SK-N-SH (cell line): ENCODE data around the gene ZNF469. TPM values are rescaled to one million over a fixed set of nuclear protein-coding genes. Genes with fewer than 3 reads are reported as not detected.

Experiments
- CTCF ChIA-PET: fragments of 300-600, 350-600 bp; formaldehyde crosslinking; extraction: SDS; loops from one replicate; lab custom pipeline; 2021; lab: Yijun Ruan, JAX
- POLR2A ChIA-PET: fragments of 350-600 bp; sonication (Branson Sonifier 250); formaldehyde crosslinking; extraction: SDS; loops from one replicate; lab custom pipeline; 2020; ENCODE audit warnings: antibody characterized with exemption, inconsistent platforms; lab: Yijun Ruan, JAX
- DNase-seq: peaks from one replicate; pipeline ENCODE4 v3.0.0; 2012
- H2AFZ ChIP-seq: fragments of 200-600 bp; sonication (generic); 2 replicates; pipeline ENCODE4 v1.8.1; 2016; ENCODE audit warnings: antibody characterized with exemption, mild to moderate bottlenecking, low read depth
- H3F3A ChIP-seq: fragments of 200-600 bp; sonication (generic); replicated peaks from 2 replicates; pipeline ENCODE3; 2016; ENCODE audit warnings: antibody characterized with exemption, mild to moderate bottlenecking; ENCODE audit not compliant: insufficient read depth
- H3K27ac ChIP-seq, 2 experiments: fragments of 200-500 bp in 1 of 2; fragments of 200-600 bp in 1 of 2; sonication (Bioruptor generic) in 1 of 2; sonication (generic), shearing (Covaris generic) in 1 of 2; 2 replicates each; pipeline versions ENCODE4 v1.5.1 to v1.6.1; 2014 to 2016; ENCODE audit warnings: low read depth in 2 of 2, inconsistent platforms in 1 of 2, low read length in 1 of 2, mild to moderate bottlenecking in 1 of 2, mixed read lengths in 1 of 2
- H3K27me3 ChIP-seq: fragments of 200-600 bp; sonication (generic), shearing (Covaris generic); 2 replicates; pipeline ENCODE4 v1.6.1; 2016; ENCODE audit warnings: mixed run types; ENCODE audit not compliant: insufficient read depth
- H3K36me3 ChIP-seq, 2 experiments: fragments of 200-500 bp in 1 of 2; fragments of 200-600 bp in 1 of 2; sonication (Bioruptor generic) in 1 of 2; sonication (generic) in 1 of 2; replicated peaks in 1 of 2; 2 replicates each; pipeline versions ENCODE3 to v1.5.1; 2014 to 2016; ENCODE audit warnings: low read length in 1 of 2, mild to moderate bottlenecking in 1 of 2; ENCODE audit not compliant: insufficient read depth in 2 of 2, control insufficient read depth in 1 of 2
- H3K4me1 ChIP-seq, 2 experiments: fragments of 200-500 bp in 1 of 2; fragments of 200-600 bp in 1 of 2; sonication (Bioruptor generic) in 1 of 2; sonication (generic), shearing (Covaris generic) in 1 of 2; 2 replicates each; pipeline versions ENCODE4 v1.5.1 to v1.6.1; 2014 to 2016; ENCODE audit warnings: low read depth in 1 of 2, low read length in 1 of 2, mixed run types in 1 of 2; ENCODE audit not compliant: insufficient read depth in 2 of 2, control insufficient read depth in 1 of 2
- H3K4me2 ChIP-seq: fragments of 200-600 bp; sonication (generic), shearing (Covaris generic); 2 replicates; pipeline ENCODE4 v1.6.1; 2017; ENCODE audit warnings: mixed run types
- H3K4me3 ChIP-seq, 2 experiments: fragments of 200-500 bp in 1 of 2; fragments of 200-600 bp in 1 of 2; sonication (Bioruptor generic) in 1 of 2; sonication (generic), shearing (Covaris generic) in 1 of 2; 2 replicates each; pipeline versions ENCODE4 v1.5.1 to v1.8.1; 2014 to 2016; ENCODE audit warnings: low read depth in 2 of 2, inconsistent platforms in 1 of 2, low read length in 1 of 2, mild to moderate bottlenecking in 1 of 2, mixed read lengths in 1 of 2, moderate library complexity in 1 of 2
- H3K79me2 ChIP-seq: fragments of 200-600 bp; sonication (generic); 2 replicates; pipeline ENCODE4 v1.8.1; 2017; ENCODE audit warnings: mild to moderate bottlenecking; ENCODE audit not compliant: insufficient read depth
- H3K9ac ChIP-seq: fragments of 200-600 bp; sonication (generic); 2 replicates; pipeline ENCODE4 v1.6.1; 2017; ENCODE audit warnings: mixed run types
- H3K9me2 ChIP-seq: fragments of 200-600 bp; sonication (generic); 2 replicates; pipeline ENCODE4 v1.6.1; 2017; ENCODE audit warnings: mixed run types
- H3K9me3 ChIP-seq: fragments of 200-600 bp; sonication (generic); 2 replicates; pipeline ENCODE4 v1.6.1; 2017; ENCODE audit warnings: mixed run types, mild to moderate bottlenecking, moderate library complexity
- H4K20me1 ChIP-seq: fragments of 200-600 bp; sonication (generic); 2 replicates; pipeline ENCODE4 v1.6.1; 2017; ENCODE audit warnings: mild to moderate bottlenecking, mixed run types; ENCODE audit not compliant: insufficient read depth
- CHD2 ChIP-seq: fragments of 150-350 bp; IDR thresholded peaks from 2 replicates; pipeline ENCODE4 v1.6.1; 2018; ENCODE audit warnings: low read length; ENCODE audit not compliant: partially characterized antibody
- CTCF ChIP-seq: fragments of 200-600 bp; sonication (generic); IDR thresholded peaks from 2 replicates; pipeline ENCODE4 v1.6.1; 2017; ENCODE audit warnings: antibody characterized with exemption, mild to moderate bottlenecking, moderate library complexity
- EP300 ChIP-seq, 2 experiments: IDR thresholded peaks; 2 replicates each; pipeline versions ENCODE4 v1.4.0 to v1.6.1; 2012; ENCODE audit warnings: borderline replicate concordance in 1 of 2, low read depth in 1 of 2, low read length in 1 of 2
- FOSL2 ChIP-seq: IDR thresholded peaks from 2 replicates; pipeline ENCODE4 v1.4.0; 2012; ENCODE audit warnings: low read depth, mild to moderate bottlenecking, moderate library complexity, borderline replicate concordance
- FOXM1 ChIP-seq: IDR thresholded peaks from 2 replicates; pipeline ENCODE4 v1.4.0; 2012; ENCODE audit warnings: low read depth, mild to moderate bottlenecking
- JUND ChIP-seq: IDR thresholded peaks from 2 replicates; pipeline ENCODE4 v1.4.0; 2012
- MEF2A ChIP-seq: IDR thresholded peaks from 2 replicates; pipeline ENCODE4 v1.4.0; 2012; ENCODE audit warnings: low read depth, borderline replicate concordance
- POLR2AphosphoS5 ChIP-seq: IDR thresholded peaks from 2 replicates; pipeline ENCODE4 v1.6.1; 2012; ENCODE audit warnings: low read depth, low read length
- RCOR1 ChIP-seq: fragments of 150-350 bp; IDR thresholded peaks from 2 replicates; pipeline ENCODE4 v1.6.1; 2017; ENCODE audit warnings: antibody characterized with exemption, low read length
- RFX5 ChIP-seq: IDR thresholded peaks from 2 replicates; pipeline ENCODE4 v1.6.1; 2012; ENCODE audit warnings: mild to moderate bottlenecking, improper control_type of control experiment, low read length
- SIN3A ChIP-seq: IDR thresholded peaks from 2 replicates; pipeline ENCODE4 v1.6.1; 2012; ENCODE audit warnings: low read depth, mild to moderate bottlenecking, low read length, moderate library complexity, borderline replicate concordance
- SMC3 ChIP-seq: IDR thresholded peaks from 2 replicates; pipeline ENCODE4 v1.6.1; 2012; ENCODE audit warnings: low read depth, low read length, improper control_type of control experiment
- TEAD4 ChIP-seq: IDR thresholded peaks from 2 replicates; pipeline ENCODE4 v1.4.0; 2012; ENCODE audit warnings: mild to moderate bottlenecking, borderline replicate concordance; ENCODE audit not compliant: insufficient read depth
- WGBS: methylation state at CpG from one replicate; pipeline ENCODE4 v1.1.6; 2017; ENCODE audit warnings: low lambda C conversion rate; 5-methylcytosine and 5-hydroxymethylcytosine counted together
- polyA plus RNA-seq, 3 experiments: library from polyadenylated mRNA; depleted of rRNA; stranded (reverse); fragments of >200 nt; gene quantifications; 2 replicates each; pipeline ENCODE4 v1.2.3, GENCODE V29; 2012
- TF ChIP-seq, protein P1 (sequence below): IDR thresholded peaks from 2 replicates; pipeline ENCODE4 v1.4.0; 2012; ENCODE audit warnings: low read depth

The ZNF469 gene
- polyA plus RNA-seq, 1 of the 3 experiments (the other 2 are of a cell fraction), result 0.56 TPM

- POLR2A ChIA-PET, result no interaction called here
- no peak overlapping the region for H3K27ac ChIP-seq
- no peak overlapping the region for H3K4me2 ChIP-seq
- H3K9me3 ChIP-seq, result no peaks in the 10 kb centered on the region
- CTCF ChIA-PET, result no interaction called here
- no peaks in the 10 kb centered on the region for H3F3A ChIP-seq
- H3K4me1 ChIP-seq, result no peaks in the 10 kb centered on the region; a peak in 1 of 4 replicates
- DNase-seq, result no peak
- no peaks in the 10 kb centered on the region for H3K27me3 ChIP-seq
- WGBS, result 77% methylated on average over 12 of the region's 12 CpGs
- no peaks in the 10 kb centered on the region for H3K79me2 ChIP-seq
- H3K9ac ChIP-seq, result no peak overlapping the region
- H3K4me3 ChIP-seq, result no peak overlapping the region
- no peak overlapping the region for H2AFZ ChIP-seq
- TF ChIP-seq TEAD4 (no peak), FOXM1 (no peak), POLR2AphosphoS5 (no peak), FOSL2 (no peak), MEF2A (no peak), JUND (no peak), RCOR1 (no peak), EP300 (IDR thresholded peaks at IDR 0.05; ENCODE audit: borderline replicate concordance in 1 of 2, low read depth in 1 of 2, low read length in 1 of 2) (no peak), CTCF (no peak), SMC3 (no peak), SIN3A (no peak), RFX5 (no peak), CHD2 (no peak)
- TF ChIP-seq, protein P1, sequence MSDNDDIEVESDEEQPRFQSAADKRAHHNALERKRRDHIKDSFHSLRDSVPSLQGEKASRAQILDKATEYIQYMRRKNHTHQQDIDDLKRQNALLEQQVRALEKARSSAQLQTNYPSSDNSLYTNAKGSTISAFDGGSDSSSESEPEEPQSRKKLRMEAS, result no peak
- no peaks in the 10 kb centered on the region for H3K36me3 ChIP-seq
- no peaks in the 10 kb centered on the region for H3K9me2 ChIP-seq
- H4K20me1 ChIP-seq, result no peaks in the 10 kb centered on the region
These were observed 33.4 kb upstream of the ZNF469 start for GRCh38 chr16:88349153-88349902.
